GM12878 (cell line): ENCODE measurements around the gene MEIOSIN. TPM values are rescaled to one million over a fixed set of nuclear protein-coding genes. Genes with fewer than 3 reads are reported as not detected.

Source experiments
- ATAC-seq: fragments of 200-7000 bp; cut with Tn5 transposase; 3 replicates; pipeline ENCODE4 v1.9.1; 2020; ENCODE audit warnings: mild to moderate bottlenecking, moderate library complexity
- BruUV-seq: library from RNA; stranded (reverse); fragments of 400-500 nt; replicated peaks from 2 replicates; lab custom pipeline; 2021; lab: Mats Ljungman, UMichigan
- CTCF ChIA-PET: fragments of 300-600 bp; sonication (Branson Sonifier 250); formaldehyde crosslinking; extraction: SDS; loops from one replicate; lab custom pipeline; 2021; ENCODE audit warnings: inconsistent platforms; lab: Yijun Ruan, JAX
- POLR2A ChIA-PET: fragments of 350-600 bp; formaldehyde crosslinking; extraction: SDS; loops from one replicate; lab custom pipeline; 2021; ENCODE audit warnings: inconsistent platforms; lab: Charles Lee
- RAD21 ChIA-PET: fragments of 300-600 bp; sonication (Branson Sonifier 250); formaldehyde crosslinking; loops from one replicate; lab custom pipeline; 2023; ENCODE audit warnings: antibody characterized with exemption; ENCODE audit not compliant: unreplicated experiment; lab: Charles Lee
- SMC1A ChIA-PET: fragments of 300-600 bp; sonication (Branson Sonifier 250); formaldehyde crosslinking; loops from one replicate; lab custom pipeline; 2023; ENCODE audit not compliant: unreplicated experiment, uncharacterized antibody; lab: Charles Lee
- DNase-seq: peaks from one replicate; pipeline ENCODE4 v3.0.0-alpha.2; 2011; ENCODE audit warnings: low read depth, low spot score
- FAIRE-seq: peaks from 3 replicates; lab custom pipeline; 2011; peaks lifted over from hg19 to GRCh38; lab: Jason Lieb, UNC
- H2AFZ ChIP-seq: 2 replicates; pipeline ENCODE4 v1.6.0; 2011; ENCODE audit warnings: low read depth, low read length, control low read depth; ENCODE audit not compliant: control insufficient read depth
- H3K27ac ChIP-seq: 2 replicates; pipeline ENCODE4 v1.5.1; 2011; ENCODE audit warnings: control low read depth; ENCODE audit not compliant: control insufficient read depth, insufficient read depth
- H3K27me3 ChIP-seq, 2 experiments: replicated peaks in 1 of 2; 2 replicates each; pipeline versions ENCODE4 v1.6.0 to v1.6.1; 2011; ENCODE audit warnings: low read length in 1 of 2; ENCODE audit not compliant: control insufficient read depth in 2 of 2, insufficient read depth in 2 of 2
- H3K36me3 ChIP-seq, 2 experiments: 2 replicates each; pipeline ENCODE4 v1.5.1; 2011; ENCODE audit warnings: low read length in 1 of 2; ENCODE audit not compliant: control insufficient read depth in 2 of 2, insufficient read depth in 2 of 2
- H3K4me1 ChIP-seq: 2 replicates; pipeline ENCODE4 v1.6.1; 2011; ENCODE audit warnings: mild to moderate bottlenecking, low read length, moderate library complexity, mixed read lengths; ENCODE audit not compliant: control insufficient read depth, insufficient read depth
- H3K4me2 ChIP-seq: 2 replicates; pipeline ENCODE4 v1.6.0; 2011; ENCODE audit warnings: control low read depth; ENCODE audit not compliant: control insufficient read depth, insufficient read depth
- H3K4me3 ChIP-seq: fragments of 200-600 bp; sonication (generic); 2 replicates; pipeline ENCODE4 v1.5.1; 2016
- H3K79me2 ChIP-seq: 2 replicates; pipeline ENCODE4 v1.6.0; 2011; ENCODE audit warnings: low read length; ENCODE audit not compliant: control insufficient read depth, insufficient read depth
- H3K9ac ChIP-seq: 2 replicates; pipeline ENCODE4 v1.8.0; 2011; ENCODE audit warnings: low read length, control low read depth, mixed read lengths; ENCODE audit not compliant: control insufficient read depth, insufficient read depth
- H3K9me3 ChIP-seq: replicated peaks from 3 replicates; pipeline ENCODE4 v1.5.1; 2011; ENCODE audit warnings: mild to moderate bottlenecking, low read length; ENCODE audit not compliant: control insufficient read depth, insufficient read depth
- H4K20me1 ChIP-seq: 2 replicates; pipeline ENCODE4 v1.6.0; 2011; ENCODE audit not compliant: control insufficient read depth, insufficient read depth
- ATF7 ChIP-seq: fragments of 450-650 bp; IDR thresholded peaks from 2 replicates; pipeline ENCODE4 v1.6.1; 2016; ENCODE audit warnings: low read depth, mild to moderate bottlenecking
- CBX3 ChIP-seq: fragments of 200-600 bp; sonication (generic); IDR thresholded peaks from 2 replicates; pipeline ENCODE4 v1.6.1; 2016; ENCODE audit warnings: low read depth, borderline replicate concordance
- FOS ChIP-seq: IDR thresholded peaks from 3 replicates; pipeline ENCODE4 v1.6.1; 2011; ENCODE audit warnings: borderline replicate concordance; ENCODE audit not compliant: insufficient read length; ENCODE audit errors: extremely low read depth
- FOXK2 ChIP-seq: fragments of 450-650 bp; IDR thresholded peaks from 2 replicates; pipeline ENCODE4 v1.6.1; 2017; ENCODE audit warnings: mild to moderate bottlenecking, moderate library complexity
- GATAD2B ChIP-seq: fragments of 450-650 bp; conservative IDR thresholded peaks from 2 replicates; pipeline ENCODE4 v1.6.1; 2017; ENCODE audit warnings: low read depth, mild to moderate bottlenecking, moderate library complexity
- HSF1 ChIP-seq: fragments of 150-350 bp; IDR thresholded peaks from 2 replicates; pipeline ENCODE4 v1.6.1; 2014; ENCODE audit warnings: mild to moderate bottlenecking, low read depth, low read length
- IKZF1 ChIP-seq: fragments of 450-650 bp; conservative IDR thresholded peaks from 2 replicates; pipeline ENCODE4 v1.6.1; 2017; ENCODE audit warnings: antibody characterized with exemption, mild to moderate bottlenecking
- KAT2A ChIP-seq: conservative IDR thresholded peaks from 2 replicates; pipeline ENCODE4 v1.6.1; 2011; ENCODE audit warnings: low read depth, low read length; ENCODE audit not compliant: control insufficient read depth
- NR2F1 ChIP-seq: fragments of 450-650 bp; conservative IDR thresholded peaks from 2 replicates; pipeline ENCODE4 v1.6.1; 2017; ENCODE audit warnings: mild to moderate bottlenecking
- ZBTB40 ChIP-seq: fragments of 450-650 bp; IDR thresholded peaks from 2 replicates; pipeline ENCODE4 v1.6.1; 2016; ENCODE audit warnings: mild to moderate bottlenecking, moderate library complexity, borderline replicate concordance
- ZNF592 ChIP-seq: fragments of 450-650 bp; IDR thresholded peaks from 2 replicates; pipeline ENCODE4 v1.6.1; 2017; ENCODE audit warnings: mild to moderate bottlenecking, moderate library complexity
- WGBS: methylation state at CpG from one replicate; pipeline ENCODE4 v1.1.6; 2016; ENCODE audit warnings: low lambda C conversion rate; ENCODE audit not compliant: insufficient replicate concordance, insufficient coverage; ENCODE audit errors: missing lambda C conversion rate; 5-methylcytosine and 5-hydroxymethylcytosine counted together
- in situ Hi-C: fragments of 300-500 bp; cut with MboI; formaldehyde crosslinking; loops from 9 replicates; pipeline ENCODE4 v1.14.3; 2018; ENCODE audit warnings: mixed read lengths
- intact Hi-C: fragments of 100-400 bp; cut with micrococcal nuclease; formaldehyde crosslinking; loops from one replicate; pipeline ENCODE4 v1.14.2; 2022; ENCODE audit not compliant: unreplicated experiment
- polyA plus RNA-seq, 11 experiments: library from polyadenylated mRNA; depleted of rRNA in 4 of 11; unstranded in 6 of 11; stranded (reverse) in 5 of 11; fragments of >200 nt; fragmentation: Nextera tagmentation in 4 of 11; fragmentation: Illumina TruSeq in 1 of 11; extraction: Ambion mirVana in 4 of 11; extraction: Trizol in 1 of 11; gene quantifications; 1 replicate in 1 of 11; 2 replicates in 10 of 11; pipeline versions ENCODE4 v1.2.1 to v1.2.3, GENCODE V29; 2011 to 2016; ENCODE audit warnings: inconsistent platforms in 2 of 11, missing spikeins in 2 of 11, low read depth in 1 of 11
- total RNA-seq, 4 experiments: library from RNA; depleted of rRNA in 3 of 4; stranded (reverse); fragments of >200 nt in 3 of 4; fragmentation: Illumina TruSeq in 1 of 4; extraction: Trizol in 1 of 4; gene quantifications; 2 replicates each; pipeline versions ENCODE4 v1.2.1 to v1.2.3, GENCODE V29; 2013 to 2021

MEIOSIN gene
- total and polyA plus RNA-seq, 10 of the 15 experiments (the other 5 are each of a cell fraction or from before 2014, with no cell fraction given), result 0.05 to 0.66 (median 0.14) TPM; not detected in 4

GRCh38 chr19:45730368-45731288, 2.6 kb upstream of the MEIOSIN start, which contains the start of gene FBXO46:
TSS of gene FBXO46 (minus strand) at chr19:45730896. CDS start at chr19:45713495, 17,401 bp downstream.
- ATAC-seq, result peak; percentile 98
- H3K4me1 ChIP-seq, result peaks cover 4% of the 10 kb centered on the region; the same call in 1 of the 2 replicates
- H3K27me3 ChIP-seq, result no peaks in the 10 kb centered on the region
- H3K4me3 ChIP-seq, result peak within 1 kb of the TSS; percentile 97
- no peaks in the 10 kb centered on the region for H3K9me3 ChIP-seq
- ChIA-PET RAD21 (interaction anchor here (0.6 to 3.0 kb wide), 11 partner anchors 10 to 156 kb away, joined by 3 to 27 read pairs (median 5); partner anchors contain the start of genes GIPR, QPCTL, SIX5 and SNRPD2), POLR2A (interaction anchor here (0.6 to 3.8 kb wide), 14 partner anchors 13 to 147 kb away, joined by 3 to 58 read pairs (median 6); partner anchors contain the start of genes QPCTL, SIX5 and SNRPD2), CTCF (interaction anchor here (0.7 to 3.0 kb wide), 22 partner anchors 11 to 173 kb away, joined by 3 to 15 read pairs (median 4); partner anchors contain the start of genes QPCTL, SIX5 and SNRPD2), SMC1A (interaction anchor here (0.6 to 3.3 kb wide), 7 partner anchors 11 to 56 kb away, joined by 3 to 35 read pairs (median 11); partner anchors contain the start of genes QPCTL, SIX5 and SNRPD2)
- H2AFZ ChIP-seq, result peak within 1 kb of the TSS; percentile 76
- H3K36me3 ChIP-seq, result no peaks in the 10 kb centered on the region; a peak in 2 of 4 replicates
- DNase-seq, result peak; percentile 96
- BruUV-seq, result no TSS peak
- peak within 1 kb of the TSS; percentile 69 for H3K4me2 ChIP-seq
- H3K27ac ChIP-seq, result peak within 1 kb of the TSS; percentile 90
- no peaks in the 10 kb centered on the region; the same call in 1 of the 2 replicates for H4K20me1 ChIP-seq
- WGBS, result under 1% methylated on average over 30 of the region's 48 CpGs
- peak within 1 kb of the TSS; percentile 87 for H3K9ac ChIP-seq
- FAIRE-seq, result peak; percentile 98
- intact Hi-C loops (loop anchor here (1.0 to 5.0 kb wide), 2 partner anchors 24 to 37 kb away; partner anchors contain the start of gene SIX5), in situ Hi-C loops (no loop called here)
- H3K79me2 ChIP-seq, result peaks cover 53% of the 10 kb centered on the region
- TF ChIP-seq HSF1 (no peak; the same call in 1 of the 2 replicates), FOS (no peak), CBX3 (no peak), FOXK2 (no peak), IKZF1 (peak; percentile 99), NR2F1 (no peak), GATAD2B (no peak), KAT2A (no peak), ZBTB40 (peak; percentile 79; the same call in 1 of the 2 replicates), ZNF592 (no peak), ATF7 (peak; percentile 38; the same call in 1 of the 2 replicates)
